Lower leg skin (tissue), 4 donors: ENCODE data around the gene ADM5. TPM values are rescaled to one million over a fixed set of nuclear protein-coding genes. Genes with fewer than 3 reads are reported as not detected.

ENCODE experiments used
- DNase-seq, 2 donors: peaks; one replicate each; pipeline ENCODE4 v3.0.0-alpha.2; 2019; ENCODE audit warnings: low spot score in 2 of 2
- H3K4me3 ChIP-seq: fragments of 200-600 bp; sonication (generic); 2 replicates; pipeline ENCODE4 v1.5.1; 2017; ENCODE audit warnings: mild to moderate bottlenecking, low read depth; ENCODE audit not compliant: poor library complexity, severe bottlenecking
- CTCF ChIP-seq, 3 donors: fragments of 450-650 bp; IDR thresholded peaks; one replicate each; pipeline ENCODE4 v1.5.1; 2016; ENCODE audit warnings: antibody characterized with exemption in 3 of 3, mild to moderate bottlenecking in 3 of 3, moderate library complexity in 2 of 3
- POLR2A ChIP-seq, 2 donors: fragments of 450-650 bp; IDR thresholded peaks; one replicate each; pipeline ENCODE4 v1.6.1; 2016 to 2017; ENCODE audit warnings: antibody characterized with exemption in 2 of 2, mild to moderate bottlenecking in 1 of 2, moderate library complexity in 1 of 2
- WGBS, 2 donors: methylation state at CpG; one replicate each; pipeline ENCODE4 v1.1.5; 2018; 5-methylcytosine and 5-hydroxymethylcytosine counted together
- intact Hi-C: fragments of 100-400 bp; cut with DNase I; formaldehyde crosslinking; loops from one replicate; pipeline ENCODE4 v1.15.0; 2023; ENCODE audit warnings: low total_unique reads
- total RNA-seq, 4 donors: library from RNA; depleted of rRNA; stranded (reverse); fragments of >200 nt; gene quantifications; one replicate each; pipeline ENCODE4 v1.1.0, GENCODE V29; 2016

Gene ADM5
- total RNA-seq, 4 donors from 2014 or later: 0.49 to 3.7 (median 3.5) TPM

GRCh38 chr19:49696115-49696514, 6.7 kb downstream of the ADM5 start:
- H3K4me3 ChIP-seq: no peak overlapping the region
- WGBS, 2 donors: 83 to 93% methylated on average over 6 of the region's 6 CpGs
- no peak for DNase-seq
- intact Hi-C loops: no loop called here
- TF ChIP-seq CTCF (IDR thresholded peaks at IDR 0.05): no peak
- no peak for TF ChIP-seq POLR2A (IDR thresholded peaks at IDR 0.05)

- no peak overlapping the region for H3K4me3 ChIP-seq
- intact Hi-C loops: no loop called here
- WGBS, 2 donors: 96 to 97% methylated on average over 7 of the region's 7 CpGs
- no peak for TF ChIP-seq CTCF (IDR thresholded peaks at IDR 0.05)
- no peak for DNase-seq
These were observed 7.5 kb downstream of the ADM5 start for GRCh38 chr19:49696865-49697264.

GRCh38 chr19:49699364-49699763, 10.0 kb downstream of the ADM5 start:
- no peak for DNase-seq
- no peak overlapping the region for H3K4me3 ChIP-seq
- TF ChIP-seq POLR2A (IDR thresholded peaks at IDR 0.05): no peak
- no peak for TF ChIP-seq CTCF (IDR thresholded peaks at IDR 0.05)
- WGBS, 2 donors: 84 to 90% methylated on average over 5 of the region's 5 CpGs
- intact Hi-C loops: no loop called here

GRCh38 chr19:49700563-49700962, 11.2 kb downstream of the ADM5 start:
- TF ChIP-seq POLR2A (IDR thresholded peaks at IDR 0.05): no peak
- TF ChIP-seq CTCF (IDR thresholded peaks at IDR 0.05): no peak
- WGBS, 2 donors: 64 to 66% methylated on average over 11 of the region's 11 CpGs
- no peak for DNase-seq
- intact Hi-C loops: no loop called here
- H3K4me3 ChIP-seq: no peak overlapping the region

GRCh38 chr19:49701271-49701786, 11.9 kb downstream of the ADM5 start:
- WGBS, 2 donors: 51 to 52% methylated on average over 31 to 40 of the region's 40 CpGs
- H3K4me3 ChIP-seq: no peak overlapping the region
- intact Hi-C loops: no loop called here
- TF ChIP-seq CTCF (IDR thresholded peaks at IDR 0.05) (no peak), POLR2A (IDR thresholded peaks at IDR 0.05) (no peak)
- DNase-seq: no peak
